HG02884 (cell line): ENCODE data around the gene FNDC8.
"Not testable (repeated sequence)": the region's sequence is repeated elsewhere in the genome, so short reads cannot be mapped to it uniquely, and the experiment has no call there.

Source experiments
- ATAC-seq: cut with Tn5 transposase; IDR thresholded peaks from one replicate; pipeline ENCODE4 v1.9.1; 2021; ENCODE audit warnings: mild to moderate bottlenecking, moderate library complexity; ENCODE audit not compliant: unreplicated experiment

Gene FNDC8

GRCh38 chr17:35094902-35095301, 26.5 kb upstream of the FNDC8 start:
- no peak for ATAC-seq

- ATAC-seq, result no peak
Observed at GRCh38 chr17:35095741-35096140, 25.7 kb upstream of the FNDC8 start.

- no peak for ATAC-seq
Observed at GRCh38 chr17:35097776-35098175, 23.6 kb upstream of the FNDC8 start.

GRCh38 chr17:35099908-35100307, 21.5 kb upstream of the FNDC8 start:
- ATAC-seq, result no peak

- ATAC-seq, result no peak
Observed at GRCh38 chr17:35101036-35101435, 20.4 kb upstream of the FNDC8 start.

- ATAC-seq, result no peak
Observed at GRCh38 chr17:35101725-35102124, 19.7 kb upstream of the FNDC8 start.

- ATAC-seq, result no peak
Observed at GRCh38 chr17:35103271-35103670, 18.1 kb upstream of the FNDC8 start.

GRCh38 chr17:35104844-35105450, 16.5 kb upstream of the FNDC8 start:
- ATAC-seq, result no peak

- ATAC-seq, result not testable (repeated sequence)
Observed at GRCh38 chr17:35110791-35111190, 10.6 kb upstream of the FNDC8 start.

GRCh38 chr17:35116845-35117244, 4.6 kb upstream of the FNDC8 start:
- ATAC-seq, result no peak

GRCh38 chr17:35117984-35118383, 3.4 kb upstream of the FNDC8 start:
- no peak for ATAC-seq

- peak; percentile 76 for ATAC-seq
Observed at GRCh38 chr17:35119370-35120165, 1.8 kb upstream of the FNDC8 start, which contains the start of gene RAD51D. TSS of gene RAD51D (minus strand) at chr17:35119860. CDS start at chr17:35119613, 247 bp downstream.

- no peak for ATAC-seq
Observed at GRCh38 chr17:35127751-35128514, 6.5 kb downstream of the FNDC8 start.

- no peak for ATAC-seq
Observed at GRCh38 chr17:35129154-35129972, 7.9 kb downstream of the FNDC8 start.

GRCh38 chr17:35129973-35130351, 8.5 kb downstream of the FNDC8 start:
- ATAC-seq, result no peak

- ATAC-seq, result no peak
Observed at GRCh38 chr17:35130392-35130791, 9.0 kb downstream of the FNDC8 start.

GRCh38 chr17:35132099-35132498, 10.7 kb downstream of the FNDC8 start:
- ATAC-seq, result no peak

- no peak for ATAC-seq
Observed at GRCh38 chr17:35132816-35133550, 11.6 kb downstream of the FNDC8 start.

GRCh38 chr17:35135322-35135721, 13.9 kb downstream of the FNDC8 start:
- ATAC-seq, result no peak

GRCh38 chr17:35138218-35138617, 16.8 kb downstream of the FNDC8 start:
- ATAC-seq, result no peak
